ENCODE data around the gene AGR2.

DNA sequence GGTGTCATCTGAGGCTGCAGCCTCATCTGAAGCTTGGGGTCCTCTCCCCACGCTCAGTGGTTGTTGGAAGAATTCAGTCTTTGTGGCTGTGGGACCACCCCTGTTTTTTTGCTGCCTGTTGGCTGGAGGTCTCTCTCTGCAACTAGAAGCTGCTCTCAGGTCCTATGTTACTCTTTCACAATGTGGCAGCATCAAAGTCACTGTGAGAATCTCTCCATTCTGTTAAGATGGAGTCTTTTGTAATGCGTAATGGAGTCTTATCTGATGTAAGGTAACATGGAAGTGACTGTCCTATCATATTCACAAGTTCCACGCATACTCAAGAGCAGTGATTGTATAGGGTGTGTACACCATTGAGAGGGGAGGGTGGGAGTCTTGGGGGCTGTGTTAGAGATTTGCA is 26.3 kb downstream of the AGR2 start:
- TF ChIP-seq EZH2 (IDR thresholded peaks at IDR 0.05; ENCODE audit: borderline replicate concordance, low read depth, low read length, severe bottlenecking) = no peak
- TF ChIP-seq CTCF (IDR thresholded peaks at IDR 0.05; ENCODE audit: borderline replicate concordance, extremely low read depth, low read length, poor library complexity, severe bottlenecking) = no peak

All from DND-41 (cell line).